HG02642 (cell line): Measurements from ENCODE around the gene SNX8.
"Not testable (repeated sequence)": the region's sequence is repeated elsewhere in the genome, so short reads cannot be mapped to it uniquely, and the experiment has no call there.

Experiments used
- ATAC-seq: cut with Tn5 transposase; IDR thresholded peaks from one replicate; pipeline ENCODE4 v1.9.1; 2021; ENCODE audit warnings: mild to moderate bottlenecking; ENCODE audit not compliant: unreplicated experiment, poor library complexity

The SNX8 gene, protein sequence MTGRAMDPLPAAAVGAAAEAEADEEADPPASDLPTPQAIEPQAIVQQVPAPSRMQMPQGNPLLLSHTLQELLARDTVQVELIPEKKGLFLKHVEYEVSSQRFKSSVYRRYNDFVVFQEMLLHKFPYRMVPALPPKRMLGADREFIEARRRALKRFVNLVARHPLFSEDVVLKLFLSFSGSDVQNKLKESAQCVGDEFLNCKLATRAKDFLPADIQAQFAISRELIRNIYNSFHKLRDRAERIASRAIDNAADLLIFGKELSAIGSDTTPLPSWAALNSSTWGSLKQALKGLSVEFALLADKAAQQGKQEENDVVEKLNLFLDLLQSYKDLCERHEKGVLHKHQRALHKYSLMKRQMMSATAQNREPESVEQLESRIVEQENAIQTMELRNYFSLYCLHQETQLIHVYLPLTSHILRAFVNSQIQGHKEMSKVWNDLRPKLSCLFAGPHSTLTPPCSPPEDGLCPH

GRCh38 chr7:2314209-2314955 is at the start of gene SNX8:
Gene SNX8, minus strand, starts transcription at chr7:2314441. Its CDS starts 20 bp downstream, at chr7:2314421.
- ATAC-seq: peak; percentile 80

GRCh38 chr7:2362385-2363088 is 48.3 kb upstream of the SNX8 start:
- ATAC-seq: no peak

- no peak for ATAC-seq
Observed at GRCh38 chr7:2360796-2361195, 46.6 kb upstream of the SNX8 start.

- ATAC-seq: no peak
Observed at GRCh38 chr7:2359610-2360009, 45.4 kb upstream of the SNX8 start.

- ATAC-seq: no peak
Observed at GRCh38 chr7:2358968-2359527, 44.8 kb upstream of the SNX8 start.

GRCh38 chr7:2357571-2357970 is 43.3 kb upstream of the SNX8 start:
- no peak for ATAC-seq

- no peak for ATAC-seq
Observed at GRCh38 chr7:2357165-2357564, 42.9 kb upstream of the SNX8 start.

- no peak for ATAC-seq
Observed at GRCh38 chr7:2355705-2356008, 41.4 kb upstream of the SNX8 start.

DNA sequence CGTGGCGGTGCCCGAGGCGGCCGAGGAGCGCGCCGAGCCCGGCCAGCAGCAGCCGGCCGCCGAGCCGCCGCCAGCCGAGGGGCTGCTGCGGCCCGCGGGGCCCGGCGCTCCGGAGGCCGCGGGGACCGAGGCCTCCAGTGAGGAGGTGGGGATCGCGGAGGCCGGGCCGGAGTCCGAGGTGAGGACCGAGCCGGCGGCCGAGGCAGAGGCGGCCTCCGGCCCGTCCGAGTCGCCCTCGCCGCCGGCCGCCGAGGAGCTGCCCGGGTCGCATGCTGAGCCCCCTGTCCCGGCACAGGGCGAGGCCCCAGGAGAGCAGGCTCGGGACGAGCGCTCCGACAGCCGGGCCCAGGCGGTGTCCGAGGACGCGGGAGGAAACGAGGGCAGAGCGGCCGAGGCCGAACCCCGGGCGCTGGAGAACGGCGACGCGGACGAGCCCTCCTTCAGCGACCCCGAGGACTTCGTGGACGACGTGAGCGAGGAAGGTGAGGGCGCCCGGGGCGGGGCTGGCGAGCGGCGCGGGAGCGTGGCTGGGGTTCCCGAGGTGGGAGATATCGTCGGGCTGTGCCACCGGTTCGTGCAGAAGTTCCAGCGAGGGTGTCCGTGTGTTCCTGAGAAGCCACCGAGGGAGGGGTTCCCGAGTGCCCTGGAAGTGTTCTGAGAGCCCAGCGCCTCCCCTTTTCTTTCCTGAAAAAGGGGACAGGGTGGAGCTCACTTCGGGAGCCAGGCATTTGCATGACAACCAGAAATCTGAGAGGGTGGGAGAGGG is 40.9 kb upstream of the SNX8 start:
- peak; percentile 4 for ATAC-seq

- peak; percentile 86 for ATAC-seq
Observed at GRCh38 chr7:2354186-2354938, 40.1 kb upstream of the SNX8 start, which contains the start of gene EIF3B. Gene EIF3B, plus strand, starts transcription at chr7:2354827. Its CDS starts 95 bp downstream, at chr7:2354922.

DNA sequence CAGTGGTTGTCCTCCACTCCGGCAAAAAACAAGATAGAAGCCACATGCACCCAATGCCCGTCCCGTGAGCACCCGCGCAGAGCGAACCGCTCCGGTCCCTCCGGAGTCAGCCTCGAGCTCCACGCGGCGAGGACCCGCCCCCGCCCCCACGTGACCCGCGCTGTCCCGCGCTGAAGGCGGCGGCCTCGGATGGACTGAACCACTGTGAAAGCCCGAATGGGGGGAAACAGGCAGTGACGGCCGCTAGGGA is 39.6 kb upstream of the SNX8 start:
- ATAC-seq: peak; percentile 59

DNA sequence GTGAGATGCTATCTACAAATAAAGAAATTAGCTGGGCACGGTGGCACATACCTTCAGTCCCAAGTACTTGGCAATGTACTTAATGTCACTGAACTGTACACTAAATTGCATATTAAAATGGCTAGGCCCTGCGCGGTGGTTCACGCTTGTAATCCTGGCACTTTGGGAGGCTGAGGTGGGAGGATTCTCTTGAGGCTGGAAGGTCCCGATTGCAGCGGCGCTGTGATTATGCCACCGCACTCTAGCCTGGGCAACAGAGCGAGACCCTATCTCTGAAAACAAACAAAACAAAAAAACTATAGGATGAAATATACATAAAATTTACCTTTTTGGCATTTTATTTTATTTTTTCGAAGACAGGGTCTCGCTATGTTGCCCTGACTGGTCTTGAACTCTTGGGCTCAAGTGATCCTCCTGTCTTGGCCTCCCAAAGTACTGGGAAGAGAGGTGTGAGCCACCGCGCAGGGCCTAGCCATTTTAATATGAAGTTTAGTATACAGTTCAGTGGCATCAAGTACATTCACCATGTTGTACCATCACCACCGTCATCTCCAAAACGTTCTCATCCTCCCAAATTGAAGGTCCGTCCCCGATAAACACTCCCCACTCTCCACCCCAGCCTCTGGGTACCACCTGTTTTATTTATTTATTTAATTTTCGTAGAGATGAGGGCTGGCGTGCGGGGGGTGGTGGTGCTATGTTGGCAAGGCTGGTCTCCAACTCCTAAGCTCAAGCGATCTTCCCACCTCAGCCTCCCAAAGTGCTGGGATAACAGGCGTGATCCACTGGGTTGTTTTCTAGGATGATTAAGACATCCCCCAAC is 39.1 kb upstream of the SNX8 start:
- no peak for ATAC-seq

GRCh38 chr7:2350861-2351260 is 36.6 kb upstream of the SNX8 start:
- ATAC-seq: no peak

DNA sequence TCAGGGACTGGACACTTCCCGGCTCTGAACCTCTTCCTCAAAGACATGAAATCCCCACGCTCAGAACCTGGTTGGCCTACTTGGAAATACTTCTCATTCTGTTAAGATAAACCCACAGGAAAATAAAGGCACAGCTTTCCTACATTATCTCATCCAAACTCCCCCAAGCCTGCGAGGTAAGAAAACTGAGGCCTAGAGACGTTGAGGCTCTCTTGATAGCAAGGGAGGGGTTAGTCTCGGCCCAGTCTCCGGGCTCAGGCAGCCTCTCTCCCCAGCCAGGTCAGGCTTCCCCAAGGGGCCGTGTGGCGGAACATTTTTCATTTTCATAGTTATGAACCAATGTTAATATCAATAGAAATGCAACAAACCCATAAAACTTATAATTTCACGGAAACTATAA is 35.8 kb upstream of the SNX8 start:
- no peak for ATAC-seq

- not testable (repeated sequence) for ATAC-seq
Observed at GRCh38 chr7:2347351-2348063, 33.3 kb upstream of the SNX8 start.

DNA sequence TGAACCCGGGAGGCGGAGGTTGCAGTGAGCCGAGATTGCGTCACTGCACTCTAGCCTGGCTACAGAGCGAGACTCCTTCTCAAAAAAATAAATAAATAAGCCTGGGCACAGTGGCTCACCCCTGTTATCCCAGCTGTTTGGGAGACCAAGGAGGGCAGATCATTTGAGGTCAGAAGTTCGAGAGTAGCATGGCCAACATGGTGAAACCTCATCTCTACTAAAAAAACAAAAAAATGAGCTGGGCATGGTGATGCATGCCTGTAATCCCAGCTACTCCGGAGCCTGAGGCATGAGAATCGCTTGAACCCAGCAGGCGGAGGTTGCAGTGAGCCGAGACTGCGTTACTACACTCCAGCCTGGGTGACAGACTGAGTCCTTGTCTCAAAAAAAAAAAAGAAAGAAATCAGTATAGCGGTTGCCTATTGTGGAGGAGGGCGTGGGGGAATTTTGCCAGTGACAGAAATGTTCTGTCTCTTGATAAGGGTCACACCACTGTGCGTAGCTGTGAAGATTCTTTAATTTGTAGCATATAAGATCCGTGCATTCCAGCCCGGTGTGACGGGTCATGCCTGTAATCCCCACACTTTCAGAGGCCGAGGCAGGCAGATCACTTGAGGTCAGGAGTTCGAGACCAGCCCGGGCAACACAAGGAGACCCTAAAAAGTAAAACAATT is 22.5 kb upstream of the SNX8 start:
- ATAC-seq: no peak

GRCh38 chr7:2332606-2333231 is 18.5 kb upstream of the SNX8 start:
- not testable (repeated sequence) for ATAC-seq
